HG03457 (cell line): ENCODE measurements around the gene TMEM101.
"Not testable (repeated sequence)": the region's sequence is repeated elsewhere in the genome, so short reads cannot be mapped to it uniquely, and the experiment has no call there.

Experiments
- ATAC-seq: cut with Tn5 transposase; IDR thresholded peaks from one replicate; pipeline ENCODE4 v1.9.1; 2021; ENCODE audit warnings: moderate number of reproducible peaks; ENCODE audit not compliant: unreplicated experiment

Gene TMEM101

DNA sequence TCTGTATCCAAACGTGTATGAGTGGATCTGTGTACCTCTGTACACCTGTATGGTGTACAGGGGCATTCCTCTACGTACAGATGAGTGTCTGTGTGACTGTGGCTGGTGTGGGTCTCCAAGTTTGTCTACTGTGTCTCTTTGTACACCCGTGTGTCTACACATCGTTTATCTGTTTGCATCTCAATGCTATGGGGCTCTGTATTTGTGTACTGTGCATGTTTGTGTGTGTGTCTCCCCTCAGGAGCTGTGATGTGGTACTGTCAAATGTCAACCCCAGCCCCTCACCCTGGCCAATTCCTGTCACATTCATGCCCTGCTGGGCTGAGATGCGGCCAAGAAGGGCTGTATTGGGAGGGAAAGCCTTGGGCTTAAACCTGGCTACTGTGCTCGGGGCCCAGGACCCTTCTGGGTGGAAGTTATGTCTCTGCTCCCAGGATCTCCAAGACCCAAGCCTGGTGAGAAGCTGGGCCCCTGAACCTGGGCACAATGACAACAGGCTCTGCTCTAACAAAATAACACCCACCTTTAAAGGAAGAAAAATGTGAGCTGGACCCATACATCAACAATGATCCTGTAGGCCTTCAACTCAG is 13.8 kb downstream of the TMEM101 start:
- ATAC-seq = no peak

DNA sequence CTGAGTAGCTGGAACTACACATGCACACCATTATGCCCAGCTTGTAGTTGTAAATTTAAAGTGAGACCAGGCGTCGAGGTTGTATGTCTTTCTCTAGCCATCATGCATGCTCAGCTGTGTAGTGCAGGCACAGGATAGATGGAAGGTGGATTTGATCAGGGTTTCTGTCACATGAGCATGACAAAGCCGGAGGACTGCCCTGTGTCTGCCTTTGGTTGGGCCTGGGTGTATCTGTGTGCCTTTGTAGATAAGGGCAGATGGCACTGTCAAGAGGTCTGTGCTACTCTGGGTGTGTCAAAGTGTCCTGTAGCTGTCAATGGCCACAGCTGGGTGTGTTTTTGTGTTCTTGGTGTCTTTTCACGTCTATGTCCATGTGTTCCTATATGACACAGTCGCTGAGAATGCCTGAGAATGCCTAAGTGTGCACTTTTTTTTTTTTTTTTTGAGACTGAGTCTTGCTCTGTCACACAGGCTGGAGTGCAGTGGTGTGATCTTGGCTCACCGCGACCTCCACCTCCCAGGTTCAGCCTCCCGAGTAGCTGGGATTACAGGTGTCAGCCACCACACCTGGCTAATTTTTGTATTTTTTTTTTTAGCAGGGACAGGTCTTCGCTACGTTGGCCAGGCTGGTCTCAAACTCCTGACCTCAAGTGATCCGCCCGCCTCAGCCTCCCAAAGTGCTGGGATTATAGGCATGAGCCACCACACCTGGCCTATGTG is 14.5 kb downstream of the TMEM101 start:
- no peak for ATAC-seq

DNA sequence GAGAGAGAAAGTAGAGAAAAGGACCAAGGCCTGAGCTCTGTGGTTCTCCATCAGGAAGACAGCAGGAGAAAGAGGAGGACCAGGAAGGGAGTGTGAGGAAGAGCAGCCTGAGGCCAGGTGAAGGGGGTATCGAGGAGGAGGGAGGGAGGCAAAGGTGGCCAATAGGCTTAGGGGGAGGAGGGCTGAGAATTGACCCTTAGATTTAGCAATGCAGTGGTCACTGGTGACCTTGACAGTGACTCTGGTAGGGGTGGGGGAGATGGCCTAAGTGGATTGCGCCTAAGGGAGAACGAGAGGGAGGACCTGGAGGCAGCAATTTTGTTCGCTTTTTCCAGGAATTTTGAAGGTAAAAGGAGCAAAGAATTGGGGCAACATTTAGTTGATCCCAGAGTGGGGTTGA is 15.7 kb downstream of the TMEM101 start:
- ATAC-seq = no peak

DNA sequence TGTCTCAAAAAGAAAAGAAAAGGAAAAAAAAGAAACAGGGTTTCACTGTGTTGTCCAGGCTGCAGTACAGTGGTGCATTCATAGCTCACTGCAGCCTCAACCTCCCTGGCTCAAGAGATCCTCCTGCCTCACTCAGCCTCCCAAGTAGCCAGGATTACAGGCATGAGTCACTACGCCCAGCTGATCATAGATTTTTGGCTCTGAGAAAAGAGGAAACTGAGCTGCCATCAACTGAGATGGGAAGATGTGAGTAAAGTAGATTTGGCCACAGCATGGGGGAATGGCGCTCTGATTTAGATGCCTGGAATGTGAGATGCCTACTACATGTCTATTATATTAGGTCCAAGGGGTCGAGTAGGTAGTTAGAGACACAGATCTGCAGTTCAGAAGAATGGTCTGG is 16.2 kb downstream of the TMEM101 start:
- ATAC-seq = no peak

DNA sequence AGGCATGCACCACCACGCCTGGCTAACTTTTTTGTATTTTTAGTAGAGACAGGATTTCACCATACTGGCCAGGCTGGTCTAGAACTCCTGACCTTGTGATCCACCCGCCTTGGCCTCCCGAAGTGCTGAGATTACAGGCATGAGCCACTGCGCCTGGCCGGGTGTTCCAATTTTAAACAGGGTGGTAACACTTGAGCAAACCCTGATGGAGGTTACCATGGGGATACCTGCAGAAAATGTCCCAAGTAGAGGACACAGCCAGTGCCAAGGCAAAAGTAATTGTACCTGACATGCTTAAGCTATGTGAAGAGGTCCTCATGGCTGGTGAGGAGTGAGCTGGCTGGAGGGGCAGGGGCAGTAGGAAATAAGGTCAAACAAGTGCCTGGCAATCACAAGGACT is 17.6 kb downstream of the TMEM101 start:
- not testable (repeated sequence) for ATAC-seq

DNA sequence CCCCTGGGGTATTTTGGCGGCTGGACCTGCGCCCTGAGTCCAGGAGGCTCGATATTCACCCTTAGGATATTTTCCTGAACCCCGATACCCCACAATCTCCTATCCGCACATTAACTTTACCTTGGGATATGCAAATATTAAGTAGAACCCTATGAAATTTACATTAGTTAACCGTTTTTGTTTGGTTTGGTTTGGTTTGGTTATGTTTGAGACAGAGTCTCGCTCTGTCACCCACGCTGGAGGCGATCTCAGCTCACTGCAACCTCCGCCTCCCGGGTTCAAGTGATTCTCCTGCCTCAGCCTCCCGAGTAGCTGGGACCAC is 19.7 kb downstream of the TMEM101 start:
- ATAC-seq = no peak

DNA sequence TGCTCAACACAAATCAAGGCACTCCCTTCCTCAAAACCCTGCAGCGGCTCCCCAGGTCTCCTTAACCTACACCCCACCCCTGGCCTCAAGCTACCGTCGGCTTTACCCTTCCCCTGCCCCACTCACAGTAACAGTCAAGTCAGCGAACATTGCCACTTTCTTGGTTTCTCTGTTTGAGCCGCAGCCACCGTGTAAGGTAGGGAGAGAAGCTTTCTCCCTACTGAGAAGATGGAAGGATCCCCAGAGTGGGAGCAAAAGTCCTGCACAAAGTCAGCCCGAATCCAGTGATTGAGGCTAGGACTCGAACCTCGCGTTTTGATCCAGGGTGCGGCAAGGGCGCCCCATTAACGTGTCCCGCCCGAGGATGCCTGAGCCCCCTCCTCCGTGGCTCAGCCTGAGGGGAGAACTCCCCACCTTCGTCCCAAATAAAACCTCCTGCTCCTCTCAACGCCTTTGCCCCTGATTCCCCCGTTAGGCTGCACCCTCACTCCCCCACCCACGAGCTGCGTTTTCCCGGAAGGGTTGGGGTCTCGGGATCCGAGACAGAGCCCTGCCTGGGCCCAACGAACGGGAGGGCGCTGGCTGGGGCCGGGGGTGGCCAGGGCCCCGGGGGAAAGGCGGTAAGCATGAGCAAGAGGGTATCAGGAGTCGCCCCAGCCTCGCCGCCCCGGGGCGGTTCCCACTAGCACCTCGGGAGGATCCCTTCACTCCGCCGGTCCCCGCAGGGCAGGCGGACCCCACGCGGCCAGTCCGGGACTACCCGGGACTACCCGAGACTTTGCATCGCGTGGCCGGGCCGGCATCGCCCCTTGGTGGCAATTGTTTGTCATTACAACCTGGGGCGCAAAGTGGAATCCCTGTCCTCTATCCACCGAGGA is 20.3 kb downstream of the TMEM101 start:
- ATAC-seq = no peak

DNA sequence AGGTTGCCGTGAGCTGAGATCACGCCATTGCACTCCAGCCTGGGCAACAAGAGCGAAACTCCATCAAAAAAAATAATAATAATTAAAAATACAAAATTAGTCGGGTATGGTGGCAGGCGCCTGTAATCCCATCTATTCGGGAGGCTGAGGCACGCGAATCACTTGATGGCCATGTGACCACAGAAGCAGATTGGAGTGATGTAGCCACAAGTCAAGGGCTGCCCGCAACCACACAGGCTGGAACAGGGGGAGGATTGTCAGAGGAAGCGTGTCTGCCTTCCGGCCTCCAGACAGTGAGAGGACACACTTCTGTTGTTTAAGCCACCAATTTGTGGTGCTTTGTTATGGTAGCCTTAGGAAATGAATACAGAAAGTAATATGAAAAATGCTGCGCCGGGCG is 22.1 kb downstream of the TMEM101 start:
- ATAC-seq = no peak

DNA sequence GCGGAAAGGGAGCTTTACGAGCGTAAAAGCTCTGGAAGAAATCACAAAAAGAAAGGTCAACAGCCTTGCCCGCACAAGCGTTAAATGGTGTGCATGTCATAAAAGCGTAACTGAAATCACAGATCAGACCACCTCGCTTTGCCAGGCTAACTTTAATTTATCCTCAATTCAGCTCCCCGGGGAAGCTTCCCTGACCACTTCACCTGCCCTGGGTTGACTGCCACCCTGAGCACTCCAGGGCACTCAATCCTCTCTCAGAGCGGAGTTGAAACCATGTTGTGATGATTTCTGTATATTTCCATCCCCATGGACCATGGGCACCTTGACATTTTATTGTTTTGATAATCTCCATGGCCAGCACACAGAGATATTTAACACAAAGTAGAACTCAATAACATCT is 26.5 kb downstream of the TMEM101 start:
- ATAC-seq = no peak

DNA sequence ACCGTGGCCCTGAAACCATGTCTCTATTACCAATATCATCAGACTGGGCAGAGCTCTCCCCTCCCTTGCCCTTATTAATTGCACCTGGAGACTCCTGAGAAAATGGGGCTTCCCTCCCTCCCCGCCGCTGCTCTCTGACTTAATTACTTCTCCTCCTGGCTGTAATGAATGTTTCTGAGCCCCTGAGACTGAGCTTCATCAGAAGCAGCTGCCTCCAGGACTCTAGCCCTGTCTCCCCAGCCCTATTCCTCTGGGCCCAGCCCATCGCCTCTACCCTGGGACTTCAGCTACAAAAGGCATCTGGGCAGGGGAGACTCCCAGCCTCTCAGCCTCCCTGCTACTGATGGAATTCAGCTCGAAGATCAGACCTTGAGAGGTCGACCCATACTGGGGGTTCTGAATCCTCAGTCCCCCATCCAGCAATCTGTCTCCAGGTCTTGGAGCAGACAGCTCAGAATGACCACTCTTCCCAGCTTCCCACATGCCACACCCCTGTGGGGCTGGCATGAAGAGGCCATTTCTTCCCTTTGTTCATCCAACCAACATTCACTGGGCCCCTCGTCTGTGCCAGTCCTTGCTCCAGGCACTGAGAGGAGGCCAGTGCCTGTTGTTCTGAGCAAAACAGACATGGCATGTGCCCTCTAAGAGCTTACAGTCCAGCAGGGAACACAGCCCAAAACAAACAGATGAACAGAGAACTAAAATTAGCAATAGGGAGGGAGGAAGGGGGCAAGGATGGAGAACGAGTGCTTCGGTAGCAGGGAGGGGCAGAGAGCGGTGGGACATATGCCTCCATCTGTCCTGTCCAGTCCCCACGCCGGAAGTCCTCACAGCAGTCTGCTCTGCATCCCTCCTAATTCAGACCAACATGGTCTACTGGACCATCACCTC is 27.4 kb downstream of the TMEM101 start:
- no peak for ATAC-seq

DNA sequence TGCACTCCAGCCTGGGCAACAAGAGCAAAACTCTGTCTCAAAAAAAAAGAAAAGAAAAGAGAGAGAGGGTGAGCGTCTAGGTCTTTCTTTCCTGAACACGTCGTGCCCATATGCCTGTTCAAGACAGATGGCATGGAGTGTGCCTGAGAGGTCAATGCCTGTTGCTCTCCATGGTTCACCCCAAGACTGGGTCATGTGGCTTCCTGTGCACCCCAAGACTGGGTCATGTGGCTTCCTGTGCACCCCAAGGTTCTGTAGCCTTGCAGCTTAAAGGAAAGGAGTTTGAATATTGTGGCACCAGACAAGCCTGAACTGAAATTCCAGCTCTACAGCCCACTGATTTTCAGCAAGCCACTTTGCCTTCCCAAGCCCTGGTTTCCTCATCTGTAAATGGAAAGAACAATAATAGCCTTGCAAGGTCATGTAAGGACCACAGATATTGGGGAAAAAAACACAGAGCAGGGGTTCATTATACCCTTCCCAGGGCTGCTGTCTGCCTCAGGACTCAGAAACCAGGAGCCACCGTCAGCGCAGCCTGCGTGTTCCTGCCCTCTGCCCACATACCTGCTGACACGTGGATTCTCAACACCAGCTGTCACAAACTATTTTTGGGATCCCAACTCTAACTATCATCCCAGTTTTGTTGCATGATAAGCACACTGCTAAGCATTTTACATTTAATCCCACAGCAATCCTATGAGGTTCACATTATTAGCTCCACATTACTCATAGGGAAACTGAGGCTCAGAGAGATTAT is 28.4 kb downstream of the TMEM101 start:
- ATAC-seq = no peak

DNA sequence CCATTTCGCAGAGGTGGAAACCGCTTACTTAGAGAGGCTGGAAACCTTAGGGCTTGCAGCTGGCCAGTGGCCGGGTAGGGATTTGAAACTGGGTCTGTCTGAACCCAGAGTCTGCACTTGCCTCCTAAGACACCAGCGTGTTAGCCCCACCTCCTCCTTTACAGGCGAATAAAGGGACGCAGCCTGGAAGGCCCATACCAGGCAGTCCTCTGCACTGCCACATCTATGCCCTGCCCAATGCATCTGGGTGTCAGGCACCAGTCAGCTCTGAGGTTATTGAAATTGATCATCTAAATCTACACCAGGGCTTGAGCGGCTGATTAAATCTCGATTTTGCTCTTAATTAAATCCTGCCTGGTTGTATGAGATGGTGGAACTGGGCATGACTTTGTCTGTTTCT is 30.2 kb downstream of the TMEM101 start:
- ATAC-seq = no peak

DNA sequence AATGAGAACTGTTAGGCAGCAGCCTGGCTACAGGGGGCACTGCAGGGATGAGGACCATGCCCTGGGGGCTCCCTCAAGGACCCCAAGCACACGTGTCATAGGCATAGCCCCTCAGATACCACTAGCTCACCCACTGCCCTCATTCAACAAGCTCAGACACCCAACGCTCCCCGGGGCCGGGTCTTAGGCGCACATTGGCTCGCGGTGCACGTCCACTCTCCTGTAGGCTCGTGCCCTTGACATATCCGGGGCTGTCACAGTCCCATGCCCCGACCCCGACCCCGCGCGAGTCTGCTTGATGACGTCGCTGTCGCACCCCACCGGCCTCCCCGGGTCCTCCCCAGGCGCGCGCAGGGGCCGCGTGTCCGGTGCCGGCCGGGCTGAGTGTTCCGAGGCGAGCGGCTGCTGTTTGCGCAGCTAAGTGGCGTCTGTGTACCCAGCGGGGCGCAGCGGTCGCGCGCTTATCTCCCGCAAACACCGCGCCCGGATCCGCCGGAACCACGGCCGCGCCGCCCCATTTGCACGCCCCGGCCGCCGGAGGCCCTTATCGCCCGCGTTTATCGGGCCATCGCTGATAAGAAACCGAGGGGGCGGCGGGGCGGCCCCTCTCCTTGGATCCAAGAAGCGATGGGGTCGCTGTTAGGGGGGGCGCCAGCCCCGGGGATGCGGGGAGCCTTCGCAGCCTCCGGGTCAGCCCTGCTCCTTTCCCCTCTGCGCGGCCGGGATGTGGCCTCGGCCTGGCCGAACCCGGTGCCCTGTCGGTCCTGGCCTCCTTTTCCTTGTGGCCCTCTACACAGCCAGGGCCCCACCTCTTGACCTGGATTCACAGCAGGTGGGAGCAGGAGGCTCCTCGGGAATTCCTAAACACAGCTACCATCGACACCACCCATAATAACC is 31.0 kb downstream of the TMEM101 start:
- ATAC-seq = no peak

DNA sequence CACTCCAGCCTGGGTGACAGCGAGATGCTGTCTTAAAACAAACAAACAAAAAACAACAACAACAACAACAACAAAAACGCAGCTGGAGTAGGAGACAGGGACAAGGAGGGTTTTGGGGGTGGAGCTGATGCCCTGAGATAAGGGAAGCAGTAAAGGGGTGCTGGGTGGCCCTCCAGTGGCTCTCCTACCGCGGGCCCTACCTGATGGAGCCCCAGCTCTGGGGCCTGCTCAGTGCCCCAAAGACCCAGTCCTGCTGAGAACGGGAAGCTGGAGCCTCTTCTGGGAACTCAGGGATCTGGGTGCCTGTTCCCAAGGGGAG is 31.6 kb downstream of the TMEM101 start:
- ATAC-seq = no peak

DNA sequence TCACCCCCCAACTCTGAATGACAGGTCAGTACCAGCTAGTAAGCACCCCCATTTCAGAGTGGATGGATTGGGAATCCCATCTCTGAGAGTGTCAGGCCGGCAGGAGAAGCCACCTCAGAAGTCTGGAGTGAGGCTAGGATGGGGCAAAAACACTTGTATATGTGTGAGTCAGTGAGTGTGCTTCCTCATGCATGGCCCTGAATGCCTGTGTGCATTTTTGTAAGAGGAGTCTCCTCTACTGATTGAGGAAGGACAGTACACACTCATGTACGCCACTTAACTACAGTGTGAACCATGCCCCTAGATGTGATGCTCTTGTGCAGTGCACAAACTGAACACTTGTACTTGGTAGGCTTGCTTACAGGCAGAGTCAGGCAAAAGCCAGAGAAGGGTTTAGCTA is 32.6 kb downstream of the TMEM101 start:
- ATAC-seq = no peak

DNA sequence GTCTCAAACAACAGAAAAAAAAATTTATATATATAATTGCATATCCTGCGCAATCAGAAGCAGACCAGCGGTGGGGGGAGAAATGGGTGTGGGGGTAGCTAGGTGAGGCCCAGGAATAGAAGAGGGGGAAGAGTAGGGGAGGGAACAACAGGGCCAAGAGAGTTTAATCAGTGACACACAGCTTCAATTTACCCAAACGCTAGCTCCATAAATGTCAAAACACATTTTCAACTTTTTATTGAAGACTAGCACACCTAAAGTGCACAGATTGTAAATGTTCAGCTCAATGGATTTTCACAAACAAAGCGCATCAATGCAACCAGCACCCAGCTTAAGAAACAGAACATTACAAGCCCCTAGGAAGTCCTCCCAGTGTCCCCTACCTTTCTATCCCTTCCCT is 35.1 kb downstream of the TMEM101 start:
- no peak for ATAC-seq

DNA sequence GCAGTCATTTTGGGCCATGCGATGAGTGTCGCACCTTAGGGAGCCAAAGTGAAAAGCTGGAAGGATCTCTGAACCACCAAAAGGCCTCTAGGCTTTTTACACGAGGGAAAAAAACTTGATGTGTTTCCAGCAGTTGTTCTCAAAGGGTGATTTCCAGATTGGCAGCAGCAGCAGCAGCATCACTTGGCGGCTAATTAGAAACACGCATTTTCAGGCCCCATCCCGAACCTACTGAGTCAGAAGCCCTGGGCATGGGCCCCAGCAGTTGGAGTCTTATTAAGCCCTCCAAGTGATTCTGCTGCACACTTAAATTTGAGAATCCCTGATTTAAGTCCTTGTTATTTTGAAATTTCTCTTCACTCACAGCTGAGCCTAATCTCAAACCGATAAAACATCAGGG is 35.8 kb downstream of the TMEM101 start:
- no peak for ATAC-seq

DNA sequence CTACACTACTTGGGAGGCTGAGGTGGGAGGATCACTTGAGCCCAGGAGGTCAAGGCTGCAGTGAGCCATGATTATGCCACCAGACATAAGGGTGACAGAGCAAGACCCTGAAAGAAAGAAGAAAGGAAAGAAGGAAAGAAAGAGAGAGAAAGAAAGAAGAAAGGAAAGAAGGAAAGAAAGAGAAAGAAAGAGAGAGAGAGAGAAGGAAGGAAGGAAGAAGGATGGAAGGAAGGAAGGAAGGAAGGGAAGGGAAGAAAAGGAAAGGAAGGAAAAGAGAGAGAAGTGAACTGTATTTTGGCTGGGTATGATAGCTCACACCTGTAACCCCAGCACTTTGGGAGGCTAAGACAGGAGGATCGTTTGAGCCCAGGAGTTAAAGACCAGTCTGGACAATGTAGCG is 36.7 kb downstream of the TMEM101 start:
- ATAC-seq = no peak

DNA sequence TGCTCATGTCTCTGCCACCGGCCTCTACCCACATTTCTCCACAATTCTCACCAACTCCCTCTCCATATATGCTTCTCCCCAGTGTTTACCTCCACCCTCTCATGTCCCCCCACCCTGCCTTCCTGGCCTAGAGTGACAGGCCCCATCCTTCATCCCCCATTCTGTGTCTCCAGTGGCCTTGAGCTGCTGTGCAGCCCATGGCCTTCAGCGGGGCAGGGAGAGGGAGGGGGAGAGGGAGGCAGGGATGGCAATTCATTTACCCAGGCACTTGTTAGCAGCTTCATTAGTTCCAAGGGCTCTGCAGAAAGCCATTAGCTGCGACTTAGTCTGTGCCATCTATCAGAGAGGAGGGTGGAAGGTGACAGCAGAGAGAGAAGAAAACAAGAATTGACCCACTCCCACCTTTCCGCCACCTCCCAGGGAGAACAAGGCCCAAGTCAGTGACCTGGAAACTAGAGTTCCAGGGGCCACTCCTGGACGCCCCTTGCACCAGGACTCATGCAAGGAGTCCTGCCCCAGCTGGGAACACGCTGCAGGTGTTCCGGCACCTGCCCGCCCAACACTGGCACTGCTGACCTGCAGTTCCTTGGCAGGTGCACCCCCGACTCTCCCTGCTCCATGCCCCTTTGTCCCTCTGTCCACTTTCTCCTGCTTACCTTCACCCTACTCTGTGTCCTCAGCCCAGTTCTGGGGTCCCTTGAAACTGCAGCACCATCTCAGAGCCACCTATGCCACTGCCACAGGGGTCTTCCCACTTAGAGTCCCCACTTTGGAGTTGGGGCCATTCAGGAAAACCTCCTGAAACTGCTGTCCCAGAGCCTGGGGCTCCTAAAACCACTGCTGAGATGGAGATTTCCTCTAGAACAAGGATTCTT is 37.6 kb downstream of the TMEM101 start:
- no peak for ATAC-seq
